Measurements from ENCODE around the gene ZFAND6.

Gene ZFAND6

GRCh38 chr15:80169768-80170357 is 110.4 kb downstream of the ZFAND6 start:
- Histone ChIP-seq H3K27ac (ENCODE audit: low read depth, low read length, poor library complexity, severe bottlenecking) (no peak overlapping the region), H3K79me2 (ENCODE audit: insufficient read depth, low read length) (no peaks in the 10 kb centered on the region), H3K4me1 (ENCODE audit: insufficient read depth, low read length, severe bottlenecking) (no peaks in the 10 kb centered on the region), H2AFZ (ENCODE audit: low read length) (no peak overlapping the region), H3K4me3 (ENCODE audit: low read depth, low read length, poor library complexity, severe bottlenecking) (no peak overlapping the region), H3K36me3 (ENCODE audit: insufficient read depth, low read length) (no peaks in the 10 kb centered on the region), H3K4me2 (ENCODE audit: low read length) (no peak overlapping the region), H4K20me1 (ENCODE audit: insufficient read depth, low read length) (no peaks in the 10 kb centered on the region), H3F3A (ENCODE audit: insufficient read depth, low read length) (no peaks in the 10 kb centered on the region), H3K9me2 (ENCODE audit: low read depth, low read length) (no peaks in the 10 kb centered on the region), H3K9me3 (ENCODE audit: low read length) (no peaks in the 10 kb centered on the region), H3K27me3 (ENCODE audit: insufficient read depth, low read length) (no peaks in the 10 kb centered on the region), H3K9ac (ENCODE audit: low read length) (no peak overlapping the region)
- TF ChIP-seq CTCF (IDR thresholded peaks at IDR 0.05; ENCODE audit: low read length), result no peak
- no peak for TF ChIP-seq EZH2 (IDR thresholded peaks at IDR 0.05; ENCODE audit: borderline replicate concordance, low read length)

GRCh38 chr15:80170596-80170995 is 111.1 kb downstream of the ZFAND6 start:
- no peak overlapping the region for H3K27ac ChIP-seq (ENCODE audit: low read depth, low read length, poor library complexity, severe bottlenecking)
- TF ChIP-seq CTCF (IDR thresholded peaks at IDR 0.05; ENCODE audit: low read length) (no peak), EZH2 (IDR thresholded peaks at IDR 0.05; ENCODE audit: borderline replicate concordance, low read length) (no peak)
- no peak overlapping the region for H3K9ac ChIP-seq (ENCODE audit: low read length)
- no peaks in the 10 kb centered on the region for H3K9me2 ChIP-seq (ENCODE audit: low read depth, low read length)
- H3K4me2 ChIP-seq (ENCODE audit: low read length), result no peak overlapping the region
- no peaks in the 10 kb centered on the region for H3K9me3 ChIP-seq (ENCODE audit: low read length)
- no peaks in the 10 kb centered on the region for H3K27me3 ChIP-seq (ENCODE audit: insufficient read depth, low read length)
- no peaks in the 10 kb centered on the region for H3K4me1 ChIP-seq (ENCODE audit: insufficient read depth, low read length, severe bottlenecking)
- no peak overlapping the region for H3K4me3 ChIP-seq (ENCODE audit: low read depth, low read length, poor library complexity, severe bottlenecking)
- H4K20me1 ChIP-seq (ENCODE audit: insufficient read depth, low read length), result no peaks in the 10 kb centered on the region
- H3K79me2 ChIP-seq (ENCODE audit: insufficient read depth, low read length), result no peaks in the 10 kb centered on the region
- no peaks in the 10 kb centered on the region for H3K36me3 ChIP-seq (ENCODE audit: insufficient read depth, low read length)
- no peaks in the 10 kb centered on the region for H3F3A ChIP-seq (ENCODE audit: insufficient read depth, low read length)
- H2AFZ ChIP-seq (ENCODE audit: low read length), result no peak overlapping the region

- TF ChIP-seq EZH2 (IDR thresholded peaks at IDR 0.05; ENCODE audit: borderline replicate concordance, low read length) (no peak), CTCF (IDR thresholded peaks at IDR 0.05; ENCODE audit: low read length) (no peak)
- Histone ChIP-seq H3K9me3 (ENCODE audit: low read length) (no peaks in the 10 kb centered on the region), H4K20me1 (ENCODE audit: insufficient read depth, low read length) (no peaks in the 10 kb centered on the region), H3K9ac (ENCODE audit: low read length) (no peak overlapping the region), H3K36me3 (ENCODE audit: insufficient read depth, low read length) (no peaks in the 10 kb centered on the region), H3F3A (ENCODE audit: insufficient read depth, low read length) (no peaks in the 10 kb centered on the region), H2AFZ (ENCODE audit: low read length) (no peak overlapping the region), H3K4me2 (ENCODE audit: low read length) (no peak overlapping the region), H3K79me2 (ENCODE audit: insufficient read depth, low read length) (no peaks in the 10 kb centered on the region), H3K9me2 (ENCODE audit: low read depth, low read length) (no peaks in the 10 kb centered on the region), H3K4me3 (ENCODE audit: low read depth, low read length, poor library complexity, severe bottlenecking) (no peak overlapping the region), H3K4me1 (ENCODE audit: insufficient read depth, low read length, severe bottlenecking) (no peaks in the 10 kb centered on the region), H3K27ac (ENCODE audit: low read depth, low read length, poor library complexity, severe bottlenecking) (no peak overlapping the region), H3K27me3 (ENCODE audit: insufficient read depth, low read length) (no peaks in the 10 kb centered on the region)
These were observed 112.3 kb downstream of the ZFAND6 start for GRCh38 chr15:80171787-80172186.

All from OCI-LY1 (cell line).